HFFc6 (cell line): ENCODE measurements around the gene MRPS24. TPM values are rescaled to one million over a fixed set of nuclear protein-coding genes. Genes with fewer than 3 reads are reported as not detected.
A peak's percentile ranks its signal among the peaks of the same experiment; 100 is the strongest.

ENCODE experiments used
- DNase-seq: peaks from one replicate; pipeline ENCODE4 v3.0.0-alpha.2; 2018
- H3K27ac Mint-ChIP-seq: 2 replicates; pipeline ENCODE4 v1.8.0; 2020; ENCODE audit warnings: mild to moderate bottlenecking, mixed read lengths
- H3K27me3 Mint-ChIP-seq: 2 replicates; pipeline ENCODE4 v1.8.0; 2021; ENCODE audit warnings: mild to moderate bottlenecking, moderate library complexity, mixed read lengths; ENCODE audit not compliant: insufficient read depth
- H3K36me3 Mint-ChIP-seq: 2 replicates; pipeline ENCODE4 v1.8.0; 2021; ENCODE audit warnings: low read depth, mixed read lengths
- H3K4me1 Mint-ChIP-seq: 2 replicates; pipeline ENCODE4 v1.8.0; 2020; ENCODE audit warnings: low read depth, mixed read lengths
- H3K4me3 Mint-ChIP-seq: 2 replicates; pipeline ENCODE4 v1.8.0; 2020; ENCODE audit warnings: mild to moderate bottlenecking, moderate library complexity, mixed read lengths
- H3K9me3 Mint-ChIP-seq: 2 replicates; pipeline ENCODE4 v1.8.0; 2020; ENCODE audit warnings: mild to moderate bottlenecking, mixed read lengths
- long read RNA-seq: library from polyadenylated mRNA; unstranded; transcript quantifications from one replicate; pipeline ENCODE4 v2.0.0, GENCODE V29; 2019
- total RNA-seq, 6 experiments: library from RNA; stranded (reverse); fragmentation: NEBNext Ultra II Directional; extraction: Animal tissue kit (Norgen Biotek cat#: 25700); gene quantifications; 2 replicates in 1 of 6; 3 replicates in 5 of 6; pipeline ENCODE4 v1.2.3, GENCODE V29; 2021
- TF ChIP-seq, protein P1 (sequence below): fragments of 200-600 bp; sonication (generic); IDR thresholded peaks from 2 replicates; pipeline ENCODE4 v1.5.0; 2021; ENCODE audit warnings: antibody characterized with exemption, mild to moderate bottlenecking

MRPS24 gene
- 100 to 1,000 TPM; 158 to 211 (median 199) TPM for total RNA-seq
- long read RNA-seq, transcript MRPS24-201 (4 exons, 707 nt), result major isoform, 202 of 267 reads
- long read RNA-seq, transcript MRPS24-203 (3 exons, 743 nt), result minor isoform, 43 of 267 reads
- long read RNA-seq, transcript MRPS24-204 (4 exons, 729 nt), result minor isoform, 10 of 267 reads
- long read RNA-seq, partial matches to known transcripts, result 8 of 267 reads
- long read RNA-seq, other reads (novel, unspliced or antisense), result 2 of 267 reads

DNA sequence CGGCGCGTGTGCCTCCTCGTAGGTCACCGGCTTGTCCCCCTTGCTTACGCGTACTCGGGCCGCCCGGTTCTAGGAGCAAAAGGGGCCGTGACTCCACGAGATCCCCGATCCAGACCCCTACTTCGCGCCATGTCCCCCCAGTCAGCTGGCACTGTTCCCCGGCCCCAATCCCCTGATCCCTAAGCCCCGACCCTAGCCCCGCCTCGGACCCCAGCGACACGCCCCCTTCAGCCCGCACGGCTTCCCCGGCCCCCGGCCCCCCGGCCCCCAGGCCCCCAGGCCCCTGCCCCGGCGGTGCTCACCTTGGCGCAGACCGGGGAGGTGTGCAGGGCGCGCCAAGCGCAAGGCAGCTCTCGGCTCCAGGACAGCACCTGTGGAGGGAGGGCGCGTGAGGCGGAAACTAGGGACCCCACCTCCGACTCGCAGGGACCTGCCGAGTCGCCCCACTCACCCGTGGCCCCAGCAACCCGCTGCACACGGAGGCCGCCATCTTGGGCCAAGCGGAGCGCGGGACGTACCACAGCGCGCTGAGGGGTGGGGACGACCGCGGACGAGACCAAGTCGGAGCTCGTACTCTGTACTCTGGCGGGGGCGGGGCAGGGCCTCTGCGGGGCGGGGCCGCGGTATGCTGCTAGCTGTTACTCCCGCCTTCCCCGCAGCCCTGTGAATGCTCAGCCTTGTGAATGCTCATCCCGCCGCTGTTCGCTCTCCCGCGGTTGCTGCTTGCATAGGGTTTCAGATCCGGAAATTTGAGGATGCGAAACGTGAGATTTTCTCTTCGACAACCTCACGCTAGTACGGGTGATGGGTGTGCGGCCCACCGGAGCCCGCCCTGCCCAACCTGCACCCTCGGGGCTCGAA, at the start of gene MRPS24:
MRPS24 (minus strand) TSS at position 512 of the 861 bp plus-strand sequence; CDS start at position 490, 22 bp downstream.
- peaks cover 60% of the 10 kb centered on the region for H3K4me1 Mint-ChIP-seq
- peak; percentile 89 for DNase-seq
- H3K9me3 Mint-ChIP-seq, result peaks cover 4% of the 10 kb centered on the region; the same call in 1 of the 2 replicates
- TF ChIP-seq, protein P1, sequence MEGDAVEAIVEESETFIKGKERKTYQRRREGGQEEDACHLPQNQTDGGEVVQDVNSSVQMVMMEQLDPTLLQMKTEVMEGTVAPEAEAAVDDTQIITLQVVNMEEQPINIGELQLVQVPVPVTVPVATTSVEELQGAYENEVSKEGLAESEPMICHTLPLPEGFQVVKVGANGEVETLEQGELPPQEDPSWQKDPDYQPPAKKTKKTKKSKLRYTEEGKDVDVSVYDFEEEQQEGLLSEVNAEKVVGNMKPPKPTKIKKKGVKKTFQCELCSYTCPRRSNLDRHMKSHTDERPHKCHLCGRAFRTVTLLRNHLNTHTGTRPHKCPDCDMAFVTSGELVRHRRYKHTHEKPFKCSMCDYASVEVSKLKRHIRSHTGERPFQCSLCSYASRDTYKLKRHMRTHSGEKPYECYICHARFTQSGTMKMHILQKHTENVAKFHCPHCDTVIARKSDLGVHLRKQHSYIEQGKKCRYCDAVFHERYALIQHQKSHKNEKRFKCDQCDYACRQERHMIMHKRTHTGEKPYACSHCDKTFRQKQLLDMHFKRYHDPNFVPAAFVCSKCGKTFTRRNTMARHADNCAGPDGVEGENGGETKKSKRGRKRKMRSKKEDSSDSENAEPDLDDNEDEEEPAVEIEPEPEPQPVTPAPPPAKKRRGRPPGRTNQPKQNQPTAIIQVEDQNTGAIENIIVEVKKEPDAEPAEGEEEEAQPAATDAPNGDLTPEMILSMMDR, result no peak
- peak within 1 kb of the TSS; percentile 100 for H3K27ac Mint-ChIP-seq
- H3K27me3 Mint-ChIP-seq, result peaks cover 11% of the 10 kb centered on the region
- peak within 1 kb of the TSS; percentile 90 for H3K4me3 Mint-ChIP-seq
- peaks cover 35% of the 10 kb centered on the region for H3K36me3 Mint-ChIP-seq

DNA sequence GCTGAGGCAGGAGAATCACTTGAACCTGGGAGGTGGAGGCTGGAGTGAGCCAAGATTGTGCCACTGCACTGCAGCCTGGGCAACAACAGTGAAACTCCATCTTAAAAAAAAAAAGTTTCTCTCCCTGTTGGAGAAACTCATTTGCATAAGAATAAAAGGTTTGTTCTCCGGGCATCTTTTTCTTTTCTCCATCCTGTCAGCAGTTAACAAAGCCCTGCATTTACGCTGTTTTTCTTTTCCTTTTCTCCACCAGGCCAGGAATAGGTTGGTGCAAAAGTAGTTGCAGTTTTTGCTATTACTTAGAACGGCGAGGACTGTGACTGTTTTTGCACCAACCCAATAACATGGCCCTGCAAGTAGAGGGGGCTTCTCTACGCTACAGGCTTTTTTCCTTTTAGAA, 46.6 kb upstream of the MRPS24 start:
- Mint-ChIP-seq H3K4me1 (no peaks in the 10 kb centered on the region), H3K9me3 (no peaks in the 10 kb centered on the region), H3K36me3 (peaks cover 8% of the 10 kb centered on the region), H3K27me3 (no peaks in the 10 kb centered on the region), H3K27ac (no peak overlapping the region), H3K4me3 (no peak overlapping the region)
- TF ChIP-seq, protein P1, result no peak
- no peak for DNase-seq

DNA sequence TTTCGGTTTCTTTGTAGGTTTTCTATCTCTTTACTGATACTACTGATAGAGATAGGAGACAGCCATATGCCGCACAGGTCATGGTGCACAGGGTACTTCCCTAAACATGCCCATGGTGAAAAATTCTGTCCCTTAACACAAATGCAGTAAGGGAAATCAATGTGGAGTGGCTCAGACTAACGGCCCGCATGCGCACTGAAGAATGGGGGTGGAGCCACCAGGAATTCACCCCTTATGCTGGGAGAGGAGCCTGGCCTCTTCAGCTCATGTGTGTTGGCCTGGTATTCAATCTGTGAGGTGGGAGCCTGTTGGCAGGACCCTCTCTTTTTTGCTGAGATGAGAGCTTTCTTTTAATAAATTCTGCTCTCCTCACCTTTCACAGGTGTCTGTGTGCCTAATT, 45.5 kb upstream of the MRPS24 start:
- peaks cover 8% of the 10 kb centered on the region for H3K36me3 Mint-ChIP-seq
- H3K4me1 Mint-ChIP-seq, result no peaks in the 10 kb centered on the region
- no peak overlapping the region for H3K27ac Mint-ChIP-seq
- DNase-seq, result no peak
- no peaks in the 10 kb centered on the region for H3K27me3 Mint-ChIP-seq
- H3K9me3 Mint-ChIP-seq, result no peaks in the 10 kb centered on the region
- TF ChIP-seq, protein P1, result no peak
- no peak overlapping the region for H3K4me3 Mint-ChIP-seq

DNA sequence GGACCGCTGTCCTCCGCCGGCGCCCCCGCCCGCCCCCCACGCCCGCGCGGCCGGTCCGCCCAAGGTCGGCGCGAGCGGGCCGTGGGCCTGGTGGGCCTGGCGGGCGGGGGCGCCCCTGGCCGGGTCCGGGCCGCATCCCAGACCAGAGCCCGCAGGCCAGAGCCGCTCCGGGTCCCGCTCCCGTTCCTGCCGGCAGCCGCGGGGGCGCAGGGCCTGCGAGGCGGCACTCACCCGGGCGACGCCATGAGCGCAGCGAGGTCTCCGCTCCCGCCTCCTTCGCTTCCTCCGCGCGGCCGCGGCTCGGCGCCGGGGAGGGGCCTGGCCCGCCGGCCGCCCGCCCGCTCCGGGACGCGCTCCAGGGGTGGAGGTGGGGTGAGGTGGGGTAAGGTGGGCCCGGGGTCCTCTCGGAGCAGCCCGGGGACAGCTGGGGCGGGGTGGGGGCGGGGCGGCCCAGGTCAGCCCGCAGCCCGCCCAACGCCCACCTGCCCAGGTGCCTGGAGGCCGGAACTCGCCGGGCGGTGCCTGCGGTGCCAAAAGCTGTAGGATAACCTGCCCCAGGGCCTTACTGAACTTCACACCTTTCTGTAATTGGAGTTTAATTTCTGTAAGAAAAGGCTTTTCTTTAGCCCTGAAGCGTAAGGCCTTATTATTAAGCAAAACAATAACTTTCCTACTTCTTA, 37.2 kb upstream of the MRPS24 start, which contains the start of gene URGCP:
URGCP (minus strand) TSS at position 266 of the 680 bp plus-strand sequence; CDS start at position 245, 21 bp downstream.
- DNase-seq, result no peak
- Mint-ChIP-seq H3K27me3 (no peaks in the 10 kb centered on the region), H3K27ac (peak within 1 kb of the TSS; percentile 98), H3K9me3 (no peaks in the 10 kb centered on the region), H3K4me1 (peaks cover 38% of the 10 kb centered on the region), H3K4me3 (peak within 1 kb of the TSS; percentile 97), H3K36me3 (peaks cover 21% of the 10 kb centered on the region)
- TF ChIP-seq, protein P1, result no peak

DNA sequence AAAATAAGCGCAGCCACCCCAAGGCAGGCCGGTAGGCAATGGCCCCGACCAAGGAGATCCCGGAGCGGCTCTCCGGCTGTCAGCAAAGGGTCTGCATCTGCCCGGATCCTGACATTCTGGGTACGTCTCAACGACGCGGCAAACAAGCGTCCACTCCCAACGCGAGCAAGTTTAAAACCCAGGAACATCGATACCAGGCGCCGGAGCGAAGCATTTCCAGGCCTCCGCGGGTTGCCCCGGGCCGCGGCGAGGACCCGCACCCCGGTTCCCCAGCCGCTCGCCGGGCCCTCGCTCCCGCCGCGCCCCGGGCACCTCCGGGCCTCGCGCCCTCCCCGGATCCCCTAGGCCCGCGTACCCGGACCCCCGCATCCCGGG, 36.6 kb upstream of the MRPS24 start:
- Mint-ChIP-seq H3K36me3 (peaks cover 21% of the 10 kb centered on the region), H3K9me3 (no peaks in the 10 kb centered on the region), H3K4me1 (peaks cover 40% of the 10 kb centered on the region), H3K4me3 (peak overlapping the region; percentile 97), H3K27me3 (no peaks in the 10 kb centered on the region), H3K27ac (peak overlapping the region; percentile 98)
- TF ChIP-seq, protein P1, result no peak
- DNase-seq, result no peak
